Measurements from ENCODE around the gene CCDC178.

Gene CCDC178

GRCh38 chr18:33074125-33074524, 366.4 kb downstream of the CCDC178 start:
- no peak for TF ChIP-seq CTCF (conservative IDR thresholded peaks at IDR 0.05; ENCODE audit: low read depth, low read length)
- DNase-seq (ENCODE audit: low read depth), result no peak
- no peak overlapping the region for H3K4me3 ChIP-seq (ENCODE audit: low read length)

DNA sequence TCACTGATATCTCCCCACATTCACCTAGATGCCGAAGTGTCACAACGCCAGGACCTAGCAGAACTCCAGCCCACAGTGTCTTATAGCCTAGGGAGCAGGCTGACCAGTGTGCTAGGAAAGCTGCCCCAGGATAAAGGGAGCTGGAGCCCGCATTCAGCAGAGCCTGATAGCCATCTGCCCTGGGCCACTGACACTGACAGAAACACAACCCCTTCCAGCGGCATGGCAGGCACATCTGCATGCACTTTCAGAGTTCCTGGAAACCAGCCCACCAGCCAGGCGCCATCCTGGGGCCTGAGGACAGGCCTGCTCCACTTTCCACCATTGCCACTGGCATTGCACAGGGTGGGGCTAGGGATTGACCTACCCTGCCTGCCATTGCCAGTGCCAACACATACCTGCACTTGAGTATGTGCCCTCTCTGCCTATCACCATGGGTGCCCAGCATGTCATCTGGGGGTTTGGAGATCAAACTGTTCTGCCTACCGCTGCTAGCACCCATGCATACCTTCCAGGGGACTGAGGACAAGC, 377.6 kb downstream of the CCDC178 start:
- no peak overlapping the region for H3K4me3 ChIP-seq (ENCODE audit: low read length)
- no peak for TF ChIP-seq CTCF (conservative IDR thresholded peaks at IDR 0.05; ENCODE audit: low read depth, low read length)
- no peak for DNase-seq (ENCODE audit: low read depth)

DNA sequence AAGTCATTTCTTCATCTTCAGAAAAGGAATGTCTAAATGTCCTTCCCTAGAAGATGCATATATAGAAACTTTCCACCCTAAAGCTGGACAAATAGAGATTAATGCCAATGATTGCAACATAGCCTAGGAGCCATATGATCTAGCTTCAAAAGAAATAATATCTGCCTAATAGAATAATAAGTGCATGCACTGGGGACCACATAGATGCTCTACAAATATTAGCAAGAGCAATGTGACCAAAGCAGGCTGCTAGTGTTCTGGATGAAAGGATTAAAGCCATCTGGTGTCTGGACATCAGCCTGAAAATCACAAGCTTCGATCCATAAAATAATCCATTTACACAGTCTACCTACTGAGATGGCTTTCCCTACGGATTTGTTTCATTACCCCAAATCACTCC, 387.6 kb downstream of the CCDC178 start:
- TF ChIP-seq CTCF (conservative IDR thresholded peaks at IDR 0.05; ENCODE audit: low read depth, low read length), result no peak
- DNase-seq (ENCODE audit: low read depth), result no peak
- H3K4me3 ChIP-seq (ENCODE audit: low read length), result no peak overlapping the region

GRCh38 chr18:33051407-33051806, 389.1 kb downstream of the CCDC178 start:
- no peak overlapping the region for H3K4me3 ChIP-seq (ENCODE audit: low read length)
- TF ChIP-seq CTCF (conservative IDR thresholded peaks at IDR 0.05; ENCODE audit: low read depth, low read length), result no peak
- DNase-seq (ENCODE audit: low read depth), result no peak

- DNase-seq (ENCODE audit: low read depth), result no peak
- no peak overlapping the region for H3K4me3 ChIP-seq (ENCODE audit: low read length)
- TF ChIP-seq CTCF (conservative IDR thresholded peaks at IDR 0.05; ENCODE audit: low read depth, low read length), result no peak
Observed at GRCh38 chr18:33040213-33040612, 400.3 kb downstream of the CCDC178 start.

- no peak for TF ChIP-seq CTCF (conservative IDR thresholded peaks at IDR 0.05; ENCODE audit: low read depth, low read length)
- DNase-seq (ENCODE audit: low read depth), result no peak
- no peak overlapping the region for H3K4me3 ChIP-seq (ENCODE audit: low read length)
Observed at GRCh38 chr18:33034945-33035344, 405.6 kb downstream of the CCDC178 start.

- H3K4me3 ChIP-seq (ENCODE audit: low read length), result no peak overlapping the region
- no peak for DNase-seq (ENCODE audit: low read depth)
- no peak for TF ChIP-seq CTCF (conservative IDR thresholded peaks at IDR 0.05; ENCODE audit: low read depth, low read length)
Observed at GRCh38 chr18:33034212-33034611, 406.3 kb downstream of the CCDC178 start.

Measured in retinal pigment epithelial cell (primary cell).